ENCODE data around the gene ANO7. TPM values are rescaled to one million over a fixed set of nuclear protein-coding genes. Genes with fewer than 3 reads are reported as not detected.

ANO7 gene
- total RNA-seq, 1 experiment from 2014 or later, result 0.84 TPM

GRCh38 chr2:241159116-241159515 is 29.4 kb upstream of the ANO7 start:
- RAD21 ChIA-PET (ENCODE audit: low non-redundant PET in 1 of 2, low total read pairs in 2 of 2, uncharacterized antibody in 2 of 2, unreplicated experiment in 2 of 2), result no interaction called here
- no peak for DNase-seq (ENCODE audit: low read depth, low spot score)
- Histone ChIP-seq H4K20me1 (ENCODE audit: insufficient read depth) (no peaks in the 10 kb centered on the region), H3K27ac (ENCODE audit: low read depth, low read length) (no peak overlapping the region), H2AFZ (ENCODE audit: low read depth, low read length, poor library complexity, severe bottlenecking) (no peak overlapping the region), H3K9me3 (ENCODE audit: control insufficient read depth in 1 of 2, insufficient read depth in 1 of 2, low read depth in 1 of 2, low read length in 2 of 2) (no peaks in the 10 kb centered on the region), H3K9ac (ENCODE audit: low read length) (no peak overlapping the region), H3K79me2 (ENCODE audit: insufficient read depth, low read length) (no peaks in the 10 kb centered on the region), H3K4me2 (ENCODE audit: low read length) (no peak overlapping the region), H3K36me3 (ENCODE audit: control insufficient read depth in 1 of 2, insufficient read depth in 2 of 2, low read length in 2 of 2) (peaks cover 0 to 11% of the 10 kb centered on the region in 2 experiments; a peak in 2 of 4 replicates), H3K9me2 (ENCODE audit: insufficient read depth) (no peaks in the 10 kb centered on the region), H3K4me3 (replicated peaks in 1 of 2; ENCODE audit: low read depth in 1 of 2, low read length in 2 of 2) (no peak overlapping the region), H3K27me3 (ENCODE audit: insufficient read depth, low read length) (no peaks in the 10 kb centered on the region), H3K4me1 (ENCODE audit: control insufficient read depth in 1 of 2, insufficient read depth in 2 of 2, low read length in 2 of 2) (peaks cover 0 to 5% of the 10 kb centered on the region in 2 experiments; a peak in 2 of 4 replicates)
- intact Hi-C loops (cut with micrococcal nuclease), result no loop called here
- ATAC-seq, result no peak
- CTCF ChIA-PET, result no interaction called here
- POLR2A ChIA-PET, result no interaction called here
- BruUV-seq (replicated peaks), result no TSS peak
- no peak for TF ChIP-seq CEBPB (IDR thresholded peaks at IDR 0.05; ENCODE audit: low read depth)
- no peak for TF ChIP-seq ZNF274 (IDR thresholded peaks at IDR 0.05; ENCODE audit: low read depth, low read length)
- TF ChIP-seq SP1 (IDR thresholded peaks at IDR 0.05; ENCODE audit: low read depth), result no peak
- no peak for TF ChIP-seq SIN3A (IDR thresholded peaks at IDR 0.05; ENCODE audit: low read depth)
- TF ChIP-seq EZH2 (IDR thresholded peaks at IDR 0.05), result no peak
- TF ChIP-seq REST (IDR thresholded peaks at IDR 0.05; ENCODE audit: low read depth), result no peak
- TF ChIP-seq TCF7L2 (IDR thresholded peaks at IDR 0.05; ENCODE audit: borderline replicate concordance, extremely low read depth, insufficient read depth, insufficient read length), result no peak
- no peak for TF ChIP-seq ZBTB33 (IDR thresholded peaks at IDR 0.05; ENCODE audit: extremely low read depth, insufficient replicate concordance, low read length)
- TF ChIP-seq YY1 (IDR thresholded peaks at IDR 0.05; ENCODE audit: extremely low read depth, insufficient replicate concordance, low read depth, low read length), result no peak
